ENCODE data around the gene SH3GL3.

The SH3GL3 gene

GRCh38 chr15:83565138-83565537 is 118.0 kb downstream of the SH3GL3 start:
- FAIRE-seq (no peak), DNase-seq (ENCODE audit: low spot score) (no peak)

- peak; percentile 17 for DNase-seq (ENCODE audit: low spot score)
- peak; percentile 48 for FAIRE-seq
Observed at GRCh38 chr15:83565553-83566159, 118.5 kb downstream of the SH3GL3 start.

DNA sequence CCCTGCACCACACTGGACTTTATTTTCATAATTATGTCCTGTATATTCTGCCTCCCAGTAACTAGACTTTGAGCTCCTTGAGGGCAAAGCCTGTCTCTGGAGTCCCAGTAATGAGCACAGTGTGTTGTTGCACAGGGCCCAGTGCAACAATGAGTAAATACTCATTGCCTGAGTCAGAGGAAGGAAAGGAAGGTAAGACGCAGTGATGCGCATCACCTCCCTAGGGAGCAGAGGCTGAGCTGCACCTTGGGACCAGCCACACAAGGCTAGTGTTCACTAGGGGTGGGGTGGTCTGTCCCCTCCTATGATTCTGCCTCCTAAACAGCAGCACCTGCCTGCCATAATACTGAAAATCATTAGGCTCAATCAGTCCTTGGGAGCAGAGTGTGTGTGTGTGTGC is 120.2 kb downstream of the SH3GL3 start:
- DNase-seq (ENCODE audit: low spot score): no peak
- no peak for FAIRE-seq

DNA sequence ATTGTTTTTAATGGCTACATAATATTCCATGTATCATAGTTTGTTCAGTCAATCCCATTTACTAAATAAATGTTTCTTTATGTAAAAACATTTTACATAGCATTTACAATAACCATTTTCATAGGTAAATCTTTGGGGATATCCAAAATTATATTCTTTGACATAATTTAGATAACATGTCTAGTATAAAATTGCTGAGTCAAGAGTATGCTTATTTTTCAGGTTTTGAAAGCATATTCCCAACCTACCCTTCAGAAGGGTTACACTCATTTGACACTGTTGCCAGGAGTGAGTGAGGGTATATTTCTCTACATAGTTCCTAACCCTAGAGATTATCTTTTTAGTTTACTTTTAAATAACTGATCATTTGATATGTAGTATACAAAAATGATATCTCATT is 122.2 kb downstream of the SH3GL3 start:
- DNase-seq (ENCODE audit: low spot score): no peak
- no peak for FAIRE-seq

DNA sequence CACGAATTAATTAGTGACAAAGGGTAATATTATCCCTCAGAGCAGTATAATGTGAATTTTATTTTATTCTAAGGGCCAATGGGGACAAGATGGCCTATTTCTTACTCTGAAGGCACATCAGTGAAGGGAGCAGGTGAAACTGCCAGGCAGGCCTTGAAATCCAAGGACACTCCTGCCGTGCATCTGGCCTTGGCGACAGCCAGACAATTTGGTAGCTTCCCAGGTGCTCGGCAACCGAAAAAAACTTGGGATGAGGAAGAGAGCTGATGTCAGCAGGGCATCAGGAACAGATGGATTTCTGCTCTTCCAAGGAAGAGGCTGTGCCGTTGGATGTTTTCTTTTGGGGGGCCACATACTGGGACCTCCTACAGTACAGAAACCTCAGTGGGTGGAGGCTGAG is 123.6 kb downstream of the SH3GL3 start:
- DNase-seq (ENCODE audit: low spot score): no peak
- no peak for FAIRE-seq

- FAIRE-seq (peak; percentile 42), DNase-seq (ENCODE audit: low spot score) (no peak)
Observed at GRCh38 chr15:83571820-83572707, 124.9 kb downstream of the SH3GL3 start.

DNA sequence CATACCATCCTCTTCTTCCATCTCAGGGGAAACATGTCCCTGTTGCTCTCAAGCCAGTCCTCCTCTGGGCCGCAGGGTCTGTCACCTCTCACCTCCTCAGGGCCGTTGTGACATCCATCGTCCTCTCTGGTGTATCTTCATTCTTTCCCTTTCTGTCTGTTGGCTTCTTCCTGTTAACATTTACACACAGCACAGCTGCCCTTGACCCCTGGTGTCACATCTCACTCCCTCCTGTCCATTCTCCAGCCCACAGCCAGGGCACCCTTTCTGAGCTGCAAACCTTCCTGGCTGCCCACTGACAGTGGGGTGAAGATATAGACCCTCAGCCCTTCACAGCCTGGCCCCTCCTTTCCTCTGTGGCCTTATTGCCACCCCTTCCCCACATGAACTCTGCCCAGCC is 127.2 kb downstream of the SH3GL3 start:
- FAIRE-seq (no peak), DNase-seq (ENCODE audit: low spot score) (no peak)

- DNase-seq (ENCODE audit: low spot score) (no peak), FAIRE-seq (no peak)
Observed at GRCh38 chr15:83578691-83579090, 131.6 kb downstream of the SH3GL3 start.

DNA sequence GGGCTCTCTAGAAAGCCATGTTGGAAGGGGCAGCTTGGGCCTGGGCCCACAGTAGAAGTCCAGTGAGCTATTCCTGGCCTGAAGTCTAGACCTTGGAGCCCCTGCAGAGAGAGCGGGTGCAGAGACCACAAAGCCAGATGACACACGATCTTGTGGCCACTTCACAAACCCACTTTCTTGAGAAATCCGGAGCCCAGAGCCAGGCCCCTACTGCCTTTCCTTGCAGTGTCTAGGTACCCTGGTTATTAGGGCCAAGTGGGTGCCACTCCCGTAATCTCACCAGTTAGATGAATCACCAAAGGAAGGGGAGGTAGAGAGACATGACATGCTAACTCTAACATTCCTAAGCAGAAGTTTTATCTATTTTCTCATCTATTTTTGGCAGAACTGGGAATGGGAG is 134.2 kb downstream of the SH3GL3 start:
- peak; percentile 96 for FAIRE-seq

DNA sequence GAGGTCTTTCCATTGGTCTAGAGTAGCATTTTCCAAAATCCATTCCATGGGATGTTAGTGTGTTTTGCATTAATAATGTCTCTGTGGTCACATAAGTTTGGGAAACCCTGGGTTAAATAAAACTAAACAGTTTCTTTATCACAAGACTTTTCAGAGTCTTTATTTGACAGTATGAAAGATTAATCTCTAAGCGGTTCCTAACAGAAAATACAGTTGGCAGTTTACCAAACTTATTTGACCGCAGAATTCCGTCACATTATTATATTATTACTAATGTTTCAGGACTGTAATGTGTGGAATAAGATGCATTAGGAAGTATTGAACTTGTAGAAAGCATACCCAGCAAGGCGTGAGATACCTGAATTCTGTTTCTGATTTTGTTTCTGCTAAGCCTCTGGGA is 135.2 kb downstream of the SH3GL3 start:
- FAIRE-seq (peak; percentile 93), DNase-seq (ENCODE audit: low spot score) (peak; percentile 71)

More for the DNA sequence above, 134.2 kb downstream of the SH3GL3 start:
- peak; percentile 92 for DNase-seq (ENCODE audit: low spot score)

DNA sequence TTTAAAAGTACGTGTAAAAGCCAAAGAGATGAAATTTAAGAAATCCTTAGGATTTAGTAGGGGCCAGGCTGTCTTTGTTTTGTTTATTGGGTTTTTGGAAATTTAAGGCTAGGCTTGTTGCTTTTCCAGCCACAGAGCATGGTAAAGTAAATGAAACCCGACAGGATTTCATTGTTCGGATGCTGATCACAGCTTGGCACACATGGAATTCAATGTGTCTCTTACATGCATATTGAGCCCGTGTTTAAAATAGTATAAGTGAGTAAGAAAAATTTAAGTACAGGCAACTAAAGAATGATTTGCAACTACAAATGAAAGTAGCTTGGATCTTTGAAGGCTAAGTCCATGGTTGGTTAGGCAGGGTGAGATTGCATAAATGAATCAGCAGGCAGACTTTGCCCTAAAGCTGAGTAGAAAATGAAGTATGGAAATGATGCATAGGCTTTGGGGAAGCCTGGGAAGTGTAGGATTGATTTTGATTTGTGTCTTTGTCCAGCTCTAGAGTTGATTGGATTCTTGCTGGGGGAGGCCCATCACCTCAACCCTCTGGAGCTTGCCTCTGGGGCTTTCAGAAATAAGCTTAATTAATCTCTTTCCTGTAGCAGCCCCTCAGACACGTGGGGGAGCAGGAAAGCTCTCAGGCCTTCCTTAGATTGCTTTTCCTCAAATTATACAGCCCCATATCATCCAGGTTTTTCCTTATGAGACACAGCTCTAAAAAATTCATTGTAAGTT is 138.6 kb downstream of the SH3GL3 start:
- DNase-seq (ENCODE audit: low spot score) (peak; percentile 67), FAIRE-seq (peak; percentile 93)

- DNase-seq (ENCODE audit: low spot score): no peak
- FAIRE-seq: no peak
Observed at GRCh38 chr15:83587091-83587490, 139.9 kb downstream of the SH3GL3 start.

- no peak for DNase-seq (ENCODE audit: low spot score)
- no peak for FAIRE-seq
Observed at GRCh38 chr15:83588441-83588840, 141.3 kb downstream of the SH3GL3 start.

DNA sequence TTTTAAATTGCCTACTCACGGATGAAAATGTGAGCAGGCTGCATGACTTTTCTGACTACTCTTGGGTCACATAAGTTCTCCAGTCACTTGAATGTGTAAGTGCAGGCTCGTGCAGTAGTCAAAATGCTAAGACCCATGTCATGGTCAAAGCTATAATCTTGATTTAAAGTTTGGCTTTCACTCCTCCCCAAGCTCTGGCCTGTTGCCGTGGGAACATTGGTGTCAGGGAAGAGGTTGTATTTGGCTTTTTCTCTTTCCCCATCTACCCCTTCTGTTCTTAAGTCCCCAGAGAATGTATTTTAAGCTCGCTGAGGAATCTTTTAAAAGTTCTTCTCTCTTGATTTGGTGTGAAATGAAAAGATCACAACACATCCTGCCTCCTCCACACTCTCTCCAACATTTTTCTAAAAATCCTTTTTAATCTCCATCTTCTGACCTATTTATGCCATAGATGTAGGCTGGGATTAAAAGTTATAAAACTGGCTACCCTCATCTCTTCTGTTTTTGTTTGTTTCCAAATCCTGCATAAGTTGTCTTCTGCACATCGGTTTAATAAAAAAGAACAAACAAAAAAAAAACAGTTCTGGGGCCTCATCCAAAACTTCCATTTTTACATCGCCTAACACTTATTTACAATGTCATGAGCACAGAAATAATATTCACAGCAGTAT is 145.4 kb downstream of the SH3GL3 start:
- no peak for DNase-seq (ENCODE audit: low spot score)
- FAIRE-seq: no peak

- DNase-seq (ENCODE audit: low spot score): no peak
Observed at GRCh38 chr15:83595191-83595590, 148.1 kb downstream of the SH3GL3 start.

DNA sequence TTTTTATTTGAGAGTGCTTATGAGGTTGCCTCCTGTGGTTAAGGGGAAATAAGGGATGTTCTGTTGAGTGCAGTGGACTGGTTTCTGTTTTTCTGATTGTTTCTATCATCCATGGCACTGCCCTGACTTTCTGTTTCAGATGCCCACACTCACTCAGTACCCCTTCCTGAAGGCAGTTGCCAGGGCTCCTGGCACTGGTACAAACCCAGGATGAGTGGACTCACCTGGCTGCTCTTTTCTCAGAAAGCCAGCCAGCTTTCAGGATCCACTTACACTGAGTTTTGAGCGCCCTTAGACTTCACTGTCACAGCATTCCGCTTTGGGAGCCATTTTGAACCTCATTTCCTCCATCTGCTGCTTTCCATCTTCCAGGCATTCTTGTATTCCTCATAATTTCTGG is 150.9 kb downstream of the SH3GL3 start:
- DNase-seq (ENCODE audit: low spot score): no peak
- FAIRE-seq: no peak

More at GRCh38 chr15:83595191-83595590, 148.1 kb downstream of the SH3GL3 start:
- no peak for FAIRE-seq

GRCh38 chr15:83602021-83602420 is 154.9 kb downstream of the SH3GL3 start:
- DNase-seq (ENCODE audit: low spot score) (peak; percentile 37), FAIRE-seq (no peak)

DNA sequence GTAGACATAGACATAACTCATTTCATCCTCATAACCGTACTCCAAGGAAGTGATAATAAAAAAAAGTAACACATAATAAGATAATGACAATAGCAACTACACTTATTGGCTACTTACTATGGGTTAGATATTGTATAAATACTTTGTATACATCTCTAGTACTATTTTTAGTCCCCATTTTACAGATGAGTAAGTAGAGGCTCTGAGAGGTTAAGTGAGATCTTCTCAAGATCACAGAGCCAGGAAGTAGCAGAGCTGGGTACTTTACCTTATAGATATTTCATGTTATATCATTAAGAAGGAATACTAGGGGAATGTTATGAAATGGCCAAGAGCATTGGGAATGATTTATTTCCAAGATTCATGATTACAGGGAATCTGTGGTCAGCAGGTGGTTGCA is 157.4 kb downstream of the SH3GL3 start:
- FAIRE-seq: no peak
- no peak for DNase-seq (ENCODE audit: low spot score)

DNA sequence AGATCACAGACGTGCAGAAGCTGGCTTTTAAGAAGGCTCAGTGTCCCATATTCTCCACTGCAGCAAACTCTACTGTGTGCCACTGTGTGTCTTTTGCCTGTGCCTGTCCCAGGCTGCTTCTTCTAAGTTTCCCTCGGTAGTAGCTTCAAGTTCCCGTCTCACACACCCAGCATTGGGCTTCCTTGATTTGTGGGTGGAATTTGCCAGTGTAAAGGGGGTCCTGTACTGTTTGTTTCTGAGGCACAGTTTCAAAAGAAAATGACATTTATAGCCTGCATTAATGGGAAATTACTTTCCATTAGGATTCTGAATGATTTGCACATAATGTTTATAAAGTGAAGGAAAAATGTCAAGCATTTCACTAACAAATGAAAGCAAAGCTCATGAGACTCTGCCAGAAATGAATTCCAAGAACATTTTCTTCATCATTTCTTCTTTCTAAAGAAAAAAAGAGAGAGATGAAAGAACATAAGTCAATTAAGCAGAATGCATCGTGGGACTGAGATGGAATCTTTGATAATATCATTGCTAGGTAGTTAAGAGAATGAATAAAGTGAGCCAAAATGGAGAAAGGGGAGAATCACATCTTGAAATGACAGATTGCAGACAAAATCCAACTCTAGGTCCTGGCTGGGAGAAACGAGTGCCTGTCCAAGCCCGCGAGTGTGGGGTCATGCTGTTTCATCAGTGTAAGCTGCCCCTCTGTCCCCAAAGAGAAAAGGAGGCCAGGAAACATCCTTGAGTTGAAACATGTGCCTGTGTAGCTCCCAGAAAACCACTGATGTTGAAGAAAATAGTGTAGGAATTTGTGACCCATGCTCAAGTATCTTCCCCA is 158.2 kb downstream of the SH3GL3 start:
- DNase-seq (ENCODE audit: low spot score) (no peak), FAIRE-seq (no peak)

- no peak for FAIRE-seq
Observed at GRCh38 chr15:83610132-83610531, 163.0 kb downstream of the SH3GL3 start.

More at GRCh38 chr15:83610132-83610531, 163.0 kb downstream of the SH3GL3 start:
- no peak for DNase-seq (ENCODE audit: low spot score)
